ENCODE results near the gene KIAA0513. TPM values are rescaled to one million over a fixed set of nuclear protein-coding genes. Genes with fewer than 3 reads are reported as not detected.

KIAA0513 gene
- total and polyA plus RNA-seq, 2 of the 13 experiments (the other 11 are each of a cell fraction or from before 2014, with no cell fraction given): 1.8 TPM

DNA sequence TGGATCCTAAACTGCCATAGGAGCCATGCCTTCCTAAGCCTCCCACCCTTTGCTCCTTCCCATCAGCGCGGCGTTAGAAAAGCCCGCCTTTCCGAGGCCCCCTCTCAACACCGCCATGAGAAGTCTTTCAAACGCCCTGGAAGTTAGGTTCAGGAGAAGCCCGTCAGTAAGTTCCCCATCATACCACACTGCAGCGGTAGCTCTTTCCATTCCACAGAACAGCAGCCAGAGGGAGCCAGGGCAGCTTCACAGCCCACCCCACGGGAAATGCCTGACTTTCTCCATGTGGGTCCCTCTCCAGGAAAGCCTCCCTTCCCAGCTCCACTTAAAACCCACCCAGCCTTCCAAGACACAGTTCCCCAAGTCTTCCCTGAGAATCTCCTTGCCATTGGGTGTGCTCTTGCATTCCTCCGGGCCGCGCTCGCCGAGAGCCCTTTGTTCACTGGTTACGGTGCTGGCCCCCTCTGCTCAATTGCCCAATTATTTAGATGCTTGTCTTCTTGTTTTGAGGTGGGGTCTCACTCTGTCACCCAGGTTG is 28.7 kb downstream of the KIAA0513 start (continued):
- TF ChIP-seq ZNF550 (CRISPR knock-in tag; IDR thresholded peaks at IDR 0.05; ENCODE audit: borderline replicate concordance): no peak
- TF ChIP-seq MAF1 (CRISPR knock-in tag; IDR thresholded peaks at IDR 0.05; ENCODE audit: borderline replicate concordance): no peak
- no peak for TF ChIP-seq JUND (CRISPR knock-in tag; IDR thresholded peaks at IDR 0.05)
- no peak for TF ChIP-seq SATB2 (CRISPR knock-in tag; IDR thresholded peaks at IDR 0.05)
- TF ChIP-seq FOXJ3 (CRISPR knock-in tag; IDR thresholded peaks at IDR 0.05; ENCODE audit: borderline replicate concordance): no peak
- 0 out of 2 replicates have a peak, but pooled peaks have one; percentile 29 for TF ChIP-seq BRF2 (CRISPR knock-in tag; IDR thresholded peaks at IDR 0.05)
- TF ChIP-seq ZBTB38 (CRISPR knock-in tag; IDR thresholded peaks at IDR 0.05): peak; percentile 44
- TF ChIP-seq BORCS8-MEF2B (CRISPR knock-in tag; IDR thresholded peaks at IDR 0.05): peak; percentile 14; the same call in 1 of the 2 replicates
- TF ChIP-seq ZNF24 (IDR thresholded peaks at IDR 0.05): no peak
- TF ChIP-seq SOX5 (CRISPR knock-in tag; IDR thresholded peaks at IDR 0.05; ENCODE audit: borderline replicate concordance): no peak
- TF ChIP-seq ZNF224 (CRISPR knock-in tag; IDR thresholded peaks at IDR 0.05): peak; percentile 83; the same call in 1 of the 2 replicates
- TF ChIP-seq, protein P1, sequence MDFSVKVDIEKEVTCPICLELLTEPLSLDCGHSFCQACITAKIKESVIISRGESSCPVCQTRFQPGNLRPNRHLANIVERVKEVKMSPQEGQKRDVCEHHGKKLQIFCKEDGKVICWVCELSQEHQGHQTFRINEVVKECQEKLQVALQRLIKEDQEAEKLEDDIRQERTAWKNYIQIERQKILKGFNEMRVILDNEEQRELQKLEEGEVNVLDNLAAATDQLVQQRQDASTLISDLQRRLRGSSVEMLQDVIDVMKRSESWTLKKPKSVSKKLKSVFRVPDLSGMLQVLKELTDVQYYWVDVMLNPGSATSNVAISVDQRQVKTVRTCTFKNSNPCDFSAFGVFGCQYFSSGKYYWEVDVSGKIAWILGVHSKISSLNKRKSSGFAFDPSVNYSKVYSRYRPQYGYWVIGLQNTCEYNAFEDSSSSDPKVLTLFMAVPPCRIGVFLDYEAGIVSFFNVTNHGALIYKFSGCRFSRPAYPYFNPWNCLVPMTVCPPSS (IDR thresholded peaks at IDR 0.05): no peak
- TF ChIP-seq ZNF724P (CRISPR knock-in tag; IDR thresholded peaks at IDR 0.05; ENCODE audit: borderline replicate concordance): no peak
- TF ChIP-seq RXRA (CRISPR knock-in tag; IDR thresholded peaks at IDR 0.05): peak; percentile 3; the same call in 1 of the 2 replicates

All from HepG2 (cell line).